Testis (tissue), 3 donors: ENCODE results near the gene SLC2A10. TPM values are rescaled to one million over a fixed set of nuclear protein-coding genes. Genes with fewer than 3 reads are reported as not detected.
A peak's percentile ranks its signal among the peaks of the same experiment; 100 is the strongest.

Experiments used
- DNase-seq: peaks from one replicate; pipeline ENCODE4 v3.0.0-alpha.2; 2019
- H3K27ac ChIP-seq, 2 donors: fragments of 200-600 bp; sonication (generic); one replicate each; pipeline ENCODE4 v1.5.1; 2019
- H3K27me3 ChIP-seq: fragments of 200-600 bp; sonication (generic); one replicate; pipeline ENCODE4 v1.5.1; 2019
- H3K36me3 ChIP-seq: fragments of 200-600 bp; sonication (generic); one replicate; pipeline ENCODE4 v1.5.1; 2017; ENCODE audit warnings: low read depth; ENCODE audit errors: missing control alignments
- H3K4me1 ChIP-seq: fragments of 200-600 bp; sonication (generic); one replicate; pipeline ENCODE4 v1.5.1; 2019
- H3K4me3 ChIP-seq, 2 donors: fragments of 200-600 bp; sonication (generic); one replicate each; pipeline ENCODE4 v1.5.1; 2017 to 2019
- H3K9me3 ChIP-seq: fragments of 200-600 bp; sonication (generic); one replicate; pipeline ENCODE4 v1.5.1; 2017
- POLR2A ChIP-seq: fragments of 450-650 bp; IDR thresholded peaks from one replicate; pipeline ENCODE4 v1.6.1; 2017; ENCODE audit warnings: antibody characterized with exemption, mild to moderate bottlenecking, moderate library complexity
- WGBS, 2 donors: methylation state at CpG; one replicate each; pipeline ENCODE4 v1.1.5; 2018; 5-methylcytosine and 5-hydroxymethylcytosine counted together
- intact Hi-C: fragments of 100-400 bp; cut with DNase I; formaldehyde crosslinking; loops from one replicate; pipeline ENCODE4 v1.15.1; 2023; ENCODE audit warnings: low total_unique reads
- polyA plus RNA-seq: library from polyadenylated mRNA; stranded (reverse); fragments of 350-450 nt; fragmentation: Illumina TruSeq; extraction: RNeasy Lipid Tissue Mini Kit (QIAGEN cat#74804); gene quantifications from one replicate; pipeline ENCODE4 v1.2.3, GENCODE V29; 2014; ENCODE audit warnings: low read depth, low replicate concordance; ENCODE audit not compliant: insufficient read depth
- total RNA-seq, 2 donors: library from RNA; depleted of rRNA; stranded (reverse); fragments of >200 nt; gene quantifications; one replicate each; pipeline ENCODE4 v1.2.3, GENCODE V29; 2016
- TF ChIP-seq, protein P1 (sequence below), 3 experiments: fragments of 450-650 bp in 2 of 3; fragments of 200-600 bp in 1 of 3; sonication (generic) in 1 of 3; IDR thresholded peaks; one replicate each; pipeline ENCODE4 v1.5.1; 2016 to 2019; ENCODE audit warnings: antibody characterized with exemption in 3 of 3, mild to moderate bottlenecking in 2 of 3, moderate library complexity in 1 of 3

SLC2A10 gene
- total and polyA plus RNA-seq, 3 donors from 2014 or later: 4.8 to 12.2 (median 12.0) TPM

GRCh38 chr20:46715292-46715756, 5.9 kb downstream of the SLC2A10 start:
- Histone ChIP-seq H3K27ac (no peak overlapping the region), H3K4me1 (peaks cover 18% of the 10 kb centered on the region), H3K4me3 (no peak overlapping the region), H3K9me3 (no peaks in the 10 kb centered on the region), H3K36me3 (no peaks in the 10 kb centered on the region), H3K27me3 (no peaks in the 10 kb centered on the region)
- no peak for TF ChIP-seq POLR2A
- TF ChIP-seq, protein P1, sequence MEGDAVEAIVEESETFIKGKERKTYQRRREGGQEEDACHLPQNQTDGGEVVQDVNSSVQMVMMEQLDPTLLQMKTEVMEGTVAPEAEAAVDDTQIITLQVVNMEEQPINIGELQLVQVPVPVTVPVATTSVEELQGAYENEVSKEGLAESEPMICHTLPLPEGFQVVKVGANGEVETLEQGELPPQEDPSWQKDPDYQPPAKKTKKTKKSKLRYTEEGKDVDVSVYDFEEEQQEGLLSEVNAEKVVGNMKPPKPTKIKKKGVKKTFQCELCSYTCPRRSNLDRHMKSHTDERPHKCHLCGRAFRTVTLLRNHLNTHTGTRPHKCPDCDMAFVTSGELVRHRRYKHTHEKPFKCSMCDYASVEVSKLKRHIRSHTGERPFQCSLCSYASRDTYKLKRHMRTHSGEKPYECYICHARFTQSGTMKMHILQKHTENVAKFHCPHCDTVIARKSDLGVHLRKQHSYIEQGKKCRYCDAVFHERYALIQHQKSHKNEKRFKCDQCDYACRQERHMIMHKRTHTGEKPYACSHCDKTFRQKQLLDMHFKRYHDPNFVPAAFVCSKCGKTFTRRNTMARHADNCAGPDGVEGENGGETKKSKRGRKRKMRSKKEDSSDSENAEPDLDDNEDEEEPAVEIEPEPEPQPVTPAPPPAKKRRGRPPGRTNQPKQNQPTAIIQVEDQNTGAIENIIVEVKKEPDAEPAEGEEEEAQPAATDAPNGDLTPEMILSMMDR (IDR thresholded peaks at IDR 0.05): peak in 1 of 3 experiments; percentile 18
- 27 to 36% methylated on average over 4 of the region's 4 CpGs for WGBS, 2 donors
- peak; percentile 60 for DNase-seq
- intact Hi-C loops: no loop called here

- no peaks in the 10 kb centered on the region for H3K9me3 ChIP-seq
- DNase-seq: no peak
- no peak overlapping the region for H3K4me3 ChIP-seq
- peaks cover 12% of the 10 kb centered on the region for H3K4me1 ChIP-seq
- H3K27me3 ChIP-seq: no peaks in the 10 kb centered on the region
- 90 to 92% methylated on average over 9 of the region's 9 CpGs for WGBS, 2 donors
- no peaks in the 10 kb centered on the region for H3K36me3 ChIP-seq
- TF ChIP-seq, protein P1 (IDR thresholded peaks at IDR 0.05): no peak
- TF ChIP-seq POLR2A: no peak
- H3K27ac ChIP-seq: no peak overlapping the region
- intact Hi-C loops: no loop called here
Observed at GRCh38 chr20:46717818-46718541, 8.5 kb downstream of the SLC2A10 start.

DNA sequence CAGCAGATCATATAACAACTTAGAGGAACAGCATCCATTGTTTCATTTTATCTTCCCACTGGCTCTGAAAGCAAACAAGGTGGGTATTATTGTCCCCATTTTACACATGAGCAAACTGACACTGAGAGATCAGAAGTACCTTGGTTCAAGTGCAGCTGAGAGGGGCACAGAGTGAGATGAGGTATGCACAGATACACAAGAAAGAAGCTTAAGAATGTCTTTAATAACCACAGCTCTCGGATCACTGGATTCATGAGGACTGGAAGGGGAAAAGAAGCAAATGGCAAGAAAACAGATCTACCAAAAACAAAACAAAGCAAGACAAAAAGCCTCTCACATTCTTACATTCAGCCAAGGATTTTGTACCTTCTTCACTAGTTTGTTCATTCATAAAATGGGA, 10.6 kb downstream of the SLC2A10 start:
- Histone ChIP-seq H3K9me3 (no peaks in the 10 kb centered on the region), H3K4me1 (peaks cover 4% of the 10 kb centered on the region), H3K27ac (no peak overlapping the region), H3K27me3 (no peaks in the 10 kb centered on the region), H3K36me3 (no peaks in the 10 kb centered on the region), H3K4me3 (no peak overlapping the region)
- WGBS, 2 donors: 80 to 98% methylated on average over 1 of the region's 1 CpG
- intact Hi-C loops: no loop called here
- no peak for DNase-seq
- TF ChIP-seq, protein P1 (IDR thresholded peaks at IDR 0.05): no peak
- TF ChIP-seq POLR2A: no peak

- Histone ChIP-seq H3K9me3 (no peaks in the 10 kb centered on the region), H3K27ac (no peak overlapping the region), H3K4me1 (no peaks in the 10 kb centered on the region), H3K4me3 (no peak overlapping the region), H3K36me3 (no peaks in the 10 kb centered on the region), H3K27me3 (no peaks in the 10 kb centered on the region)
- DNase-seq: no peak
- TF ChIP-seq POLR2A: no peak
- TF ChIP-seq, protein P1 (IDR thresholded peaks at IDR 0.05): no peak
- intact Hi-C loops: no loop called here
Observed at GRCh38 chr20:46720776-46721425, 11.5 kb downstream of the SLC2A10 start.
